ENCODE data around the gene NUP62CL.

- no peak for TF ChIP-seq CTCF (IDR thresholded peaks at IDR 0.05)
- TF ChIP-seq POLR2A (IDR thresholded peaks at IDR 0.05) = no peak
- TF ChIP-seq POLR2AphosphoS5 (IDR thresholded peaks at IDR 0.05; ENCODE audit: insufficient read depth in 1 of 2, low read depth in 1 of 2) = no peak
These were observed 82.5 kb downstream of the NUP62CL start for GRCh38 chrX:107123750-107124149.
